NCI-H128 (cell line): ENCODE data around the gene ZBTB12.
"Not testable (repeated sequence)": the region's sequence is repeated elsewhere in the genome, so short reads cannot be mapped to it uniquely, and the experiment has no call there.

ENCODE experiments used
- DNase-seq: peaks from one replicate; lab custom pipeline; 2025; ENCODE audit not compliant: unreplicated experiment; lab: John Stamatoyannopoulos, UW

Gene ZBTB12

DNA sequence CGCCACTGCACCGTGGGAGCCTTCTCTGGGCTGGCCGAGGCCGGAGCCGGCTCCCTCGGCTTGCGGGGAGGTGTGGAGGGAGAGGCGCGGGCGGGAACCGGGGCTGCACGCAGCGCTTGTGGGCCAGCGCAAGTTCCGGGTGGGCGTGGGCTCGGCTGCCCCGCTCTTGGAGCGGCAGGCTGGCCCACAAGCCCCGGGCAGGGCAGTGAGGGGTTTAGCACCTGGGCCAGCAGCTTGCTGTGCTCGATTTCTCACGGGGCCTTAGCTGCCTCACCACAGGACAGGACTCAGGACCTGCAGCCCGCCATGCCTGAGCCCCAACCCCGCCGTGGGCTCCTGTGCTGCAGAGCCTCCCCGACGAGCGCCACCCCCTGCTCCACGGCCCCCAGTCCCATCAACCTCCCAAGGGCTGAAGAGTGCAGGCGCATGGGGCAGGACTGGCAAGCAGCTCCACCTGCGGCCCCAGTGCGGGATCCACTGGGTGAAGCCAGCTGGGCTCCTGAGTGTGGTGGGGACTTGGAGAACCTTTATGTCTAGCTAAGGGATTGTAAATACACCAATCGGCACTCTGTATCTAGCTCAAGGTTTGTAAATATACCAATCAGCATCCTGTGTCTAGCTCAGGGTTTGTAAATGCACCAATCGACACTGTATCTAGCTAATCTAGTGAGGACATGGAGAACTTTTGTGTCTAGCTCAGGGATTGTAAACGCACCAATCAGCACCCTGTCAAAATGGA lies 49.7 kb downstream of the ZBTB12 start:
- not testable (repeated sequence) for DNase-seq

DNA sequence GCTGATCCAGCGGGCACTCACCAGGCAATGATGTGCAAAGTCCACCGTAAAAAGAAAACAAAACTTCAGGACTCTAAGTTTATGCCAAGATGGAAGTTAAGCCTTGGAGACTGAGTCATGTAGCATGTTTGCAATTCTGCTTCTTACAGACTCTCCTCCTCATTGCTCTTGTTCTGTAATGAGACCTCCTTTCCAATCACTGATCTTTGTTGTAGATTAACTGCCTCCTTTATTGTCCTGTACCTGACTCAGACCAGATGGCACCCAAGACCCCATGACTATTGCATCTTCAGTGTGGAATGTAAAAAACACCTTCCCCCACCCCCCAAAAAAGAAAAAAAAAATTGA lies 50.4 kb downstream of the ZBTB12 start:
- DNase-seq = no peak

DNA sequence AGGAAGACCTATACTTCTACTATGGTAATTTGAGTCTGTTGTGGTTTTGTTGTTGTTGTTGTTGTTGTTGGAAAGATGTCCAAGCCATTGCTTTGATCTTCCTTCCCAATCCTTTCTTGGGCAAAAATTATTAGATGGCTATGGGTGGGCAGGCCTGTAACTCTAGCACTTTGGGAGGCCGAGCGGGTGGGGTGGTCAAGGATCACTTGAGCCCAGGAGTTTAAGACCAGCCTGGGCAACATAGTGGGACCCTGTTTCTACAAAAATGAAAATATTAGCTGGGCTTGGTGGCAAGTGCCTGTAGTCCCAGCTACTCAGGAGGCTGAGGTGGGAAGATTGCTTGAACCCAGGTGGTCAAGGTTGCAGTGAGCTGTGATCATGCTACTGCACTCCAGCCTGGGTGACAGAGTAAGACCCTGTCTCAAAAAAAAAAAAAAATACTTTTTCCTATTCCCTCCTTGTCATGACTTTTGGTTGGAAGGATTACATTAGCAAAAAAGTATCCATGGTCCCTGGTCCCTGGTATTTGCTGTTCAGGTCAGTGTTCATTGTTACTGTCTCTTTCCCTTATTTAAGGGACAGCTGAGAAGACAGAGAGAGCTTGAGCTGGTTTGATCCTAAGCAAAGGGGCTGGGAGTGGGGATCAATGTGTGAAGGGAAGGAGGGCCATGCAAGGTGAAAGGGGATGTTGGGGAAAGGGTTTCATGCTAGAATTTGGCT lies 51.0 kb downstream of the ZBTB12 start:
- no peak for DNase-seq
